NCI-H510A treated with DMSO at 0.1 percent for 48 hours (cell line): ENCODE measurements around the gene UBE2Q2.
"Not testable (repeated sequence)": the region's sequence is repeated elsewhere in the genome, so short reads cannot be mapped to it uniquely, and the experiment has no call there.

Source experiments
- DNase-seq: peaks from one replicate; lab custom pipeline; 2025; lab: John Stamatoyannopoulos, UW

The UBE2Q2 gene

DNA sequence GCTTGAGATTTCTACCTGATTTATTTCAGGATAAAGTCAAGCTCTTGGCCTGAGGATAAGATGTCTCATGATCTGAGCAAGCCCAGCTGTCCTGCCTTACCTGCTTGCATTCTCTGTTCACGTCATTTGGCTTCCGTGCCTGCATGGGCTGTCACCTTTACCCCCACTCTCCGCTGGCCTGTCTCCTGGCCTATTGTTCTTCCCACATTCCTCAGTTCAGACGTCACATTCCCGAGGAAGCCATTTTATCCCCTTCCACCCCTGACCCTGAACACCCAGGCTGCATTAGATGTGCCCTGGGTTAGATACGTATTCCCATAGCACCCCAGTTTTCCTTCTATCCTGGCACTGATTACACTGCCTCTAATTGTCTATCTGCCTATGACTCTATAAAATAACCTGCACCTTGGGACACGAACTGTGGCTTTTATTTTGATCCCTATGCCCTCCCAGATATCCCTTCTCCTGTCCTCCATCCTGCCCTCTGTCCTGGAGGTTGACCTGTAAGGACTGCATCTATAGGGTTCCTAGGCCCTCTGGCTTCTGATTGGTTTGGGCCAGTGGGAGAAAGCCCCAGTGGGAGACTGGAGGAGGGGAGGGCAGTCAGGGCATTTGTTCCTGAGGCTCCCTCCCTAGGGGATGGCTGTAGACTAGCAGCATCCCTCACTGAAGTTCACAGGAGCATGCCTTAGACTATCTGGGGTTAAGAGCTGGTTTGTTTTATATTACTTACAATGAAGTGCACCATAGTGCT, 19.2 kb upstream of the UBE2Q2 start:
- DNase-seq: no peak

DNA sequence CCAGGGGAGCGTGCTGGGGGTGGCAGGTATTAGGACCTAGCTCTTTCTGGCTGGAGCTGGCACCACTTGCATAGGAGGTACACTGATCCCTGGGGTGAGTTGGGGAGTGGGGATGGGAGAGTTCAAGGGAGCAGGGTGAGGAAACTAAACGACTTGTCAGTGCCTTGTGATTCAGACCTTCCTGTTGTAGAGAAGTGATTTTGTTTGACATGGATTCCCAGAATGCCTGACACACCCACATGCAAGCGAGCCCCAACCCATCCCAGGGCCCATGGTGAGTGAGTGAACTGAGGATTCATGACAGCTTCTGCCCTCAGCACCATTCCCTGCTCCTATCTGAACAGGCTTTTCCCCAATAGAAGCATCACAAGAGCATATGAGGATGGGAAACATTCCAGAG, 15.6 kb upstream of the UBE2Q2 start:
- no peak for DNase-seq

DNA sequence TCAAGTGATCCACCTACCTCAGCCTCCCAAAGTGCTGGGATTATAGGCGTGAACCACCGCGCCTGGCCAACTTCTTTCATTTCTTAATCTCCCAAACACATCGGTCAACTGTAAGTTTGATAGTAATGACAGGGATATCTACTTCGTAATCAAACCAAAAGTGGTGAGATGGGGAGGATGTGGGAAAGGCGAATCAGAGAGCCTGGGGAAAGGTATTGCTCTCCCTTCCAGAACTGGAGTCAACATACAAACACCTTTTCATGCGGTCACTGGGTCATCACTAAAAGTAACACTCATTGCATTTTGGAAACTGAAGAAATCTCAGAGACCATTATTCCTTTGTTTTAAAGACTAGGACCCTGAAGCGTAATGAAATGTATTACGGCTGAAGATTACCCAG, 14.8 kb upstream of the UBE2Q2 start:
- DNase-seq: no peak

DNA sequence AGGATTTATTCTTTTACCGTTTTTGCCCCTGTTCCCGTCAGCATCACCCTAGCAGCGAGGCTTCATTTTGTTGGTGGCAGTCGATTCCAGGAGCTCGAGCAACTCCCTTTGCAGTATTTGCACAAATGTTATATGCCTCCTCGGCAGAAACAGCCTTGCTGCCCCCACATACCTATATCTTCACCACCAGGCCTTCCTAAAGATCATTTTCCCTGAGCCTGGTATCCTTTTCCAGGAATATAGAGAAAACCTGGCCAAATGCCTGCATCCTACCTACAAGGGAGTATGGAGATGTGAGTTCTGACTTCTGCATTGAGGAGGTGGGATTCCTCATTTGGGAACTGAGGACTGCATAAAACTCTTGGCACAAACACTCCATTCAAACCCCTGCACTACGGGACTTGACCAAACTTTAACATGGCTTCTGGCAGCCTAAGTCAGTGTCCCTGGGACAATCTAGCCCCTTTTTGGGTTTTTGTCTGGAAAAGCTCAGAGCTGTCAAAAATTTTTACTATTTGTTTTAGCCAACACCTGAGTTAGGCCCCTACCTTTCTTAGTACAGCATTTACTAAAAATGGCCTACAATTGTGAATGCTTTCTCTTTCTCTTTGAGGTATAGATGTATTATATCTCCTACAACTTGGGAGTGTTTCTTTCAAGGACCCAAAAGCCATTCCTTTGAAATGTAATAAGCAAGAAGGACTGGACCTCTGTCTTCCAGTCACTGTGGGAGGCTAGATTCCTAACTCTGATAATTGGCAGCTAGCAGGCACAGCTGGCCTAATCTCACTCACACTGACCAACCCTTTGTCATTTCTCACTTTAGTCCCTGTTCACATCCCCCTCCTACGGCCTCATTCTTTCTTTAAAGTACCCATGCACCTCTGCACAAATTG, 12.1 kb upstream of the UBE2Q2 start:
- no peak for DNase-seq

DNA sequence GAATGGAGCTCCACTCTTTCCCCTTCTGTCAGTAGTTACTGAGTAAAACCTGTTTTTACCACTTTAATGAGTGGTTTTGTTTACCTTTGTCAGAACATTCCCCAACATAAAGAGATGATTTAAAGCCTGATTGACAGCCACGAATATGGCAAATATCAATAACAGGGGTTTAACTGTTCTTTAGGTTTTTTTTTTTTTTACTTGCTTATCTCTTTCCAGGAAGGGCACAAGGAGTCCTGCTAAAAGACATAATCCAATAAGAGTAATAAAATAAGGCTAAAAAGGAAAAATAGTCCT, 11.5 kb upstream of the UBE2Q2 start:
- no peak for DNase-seq

DNA sequence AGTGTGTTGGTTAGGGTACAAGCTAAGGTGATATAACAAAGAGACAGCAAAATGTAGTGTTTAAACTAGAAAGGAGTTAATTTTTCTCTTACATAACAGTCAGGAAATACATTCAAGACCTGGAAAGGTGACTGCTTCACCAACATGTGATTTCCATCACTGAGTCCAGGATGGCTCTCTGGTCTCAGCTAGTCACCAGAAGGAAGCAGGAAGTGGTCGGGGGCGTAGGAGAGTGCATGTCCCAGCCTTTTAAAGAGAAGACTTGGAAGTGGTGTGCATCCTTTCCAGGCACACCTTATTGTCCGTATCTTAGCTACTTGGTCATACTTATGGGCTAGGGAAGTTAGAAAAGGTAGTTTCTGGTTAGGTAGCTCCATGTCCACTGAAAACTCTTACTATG, 11.1 kb upstream of the UBE2Q2 start:
- DNase-seq: no peak

DNA sequence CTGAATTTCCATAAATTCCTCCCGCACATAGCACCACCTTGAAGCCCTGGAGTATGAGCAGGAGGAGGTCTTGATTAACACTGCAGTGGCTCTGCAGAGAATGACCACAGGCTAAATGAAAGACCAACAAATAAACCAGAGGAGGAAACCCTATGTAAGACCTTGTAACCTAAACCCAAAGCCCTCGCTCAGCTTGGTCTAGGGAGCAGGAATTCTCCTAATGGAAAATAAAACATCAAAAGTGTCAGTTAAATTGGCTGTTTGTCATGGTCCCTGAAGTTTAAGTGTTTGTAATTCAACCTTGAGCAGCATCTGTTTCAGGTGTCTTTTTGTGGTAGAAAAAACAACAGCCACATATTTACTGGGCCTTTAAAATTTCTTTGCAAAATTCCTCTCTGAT, 9.2 kb upstream of the UBE2Q2 start:
- DNase-seq: peak; percentile 54

DNA sequence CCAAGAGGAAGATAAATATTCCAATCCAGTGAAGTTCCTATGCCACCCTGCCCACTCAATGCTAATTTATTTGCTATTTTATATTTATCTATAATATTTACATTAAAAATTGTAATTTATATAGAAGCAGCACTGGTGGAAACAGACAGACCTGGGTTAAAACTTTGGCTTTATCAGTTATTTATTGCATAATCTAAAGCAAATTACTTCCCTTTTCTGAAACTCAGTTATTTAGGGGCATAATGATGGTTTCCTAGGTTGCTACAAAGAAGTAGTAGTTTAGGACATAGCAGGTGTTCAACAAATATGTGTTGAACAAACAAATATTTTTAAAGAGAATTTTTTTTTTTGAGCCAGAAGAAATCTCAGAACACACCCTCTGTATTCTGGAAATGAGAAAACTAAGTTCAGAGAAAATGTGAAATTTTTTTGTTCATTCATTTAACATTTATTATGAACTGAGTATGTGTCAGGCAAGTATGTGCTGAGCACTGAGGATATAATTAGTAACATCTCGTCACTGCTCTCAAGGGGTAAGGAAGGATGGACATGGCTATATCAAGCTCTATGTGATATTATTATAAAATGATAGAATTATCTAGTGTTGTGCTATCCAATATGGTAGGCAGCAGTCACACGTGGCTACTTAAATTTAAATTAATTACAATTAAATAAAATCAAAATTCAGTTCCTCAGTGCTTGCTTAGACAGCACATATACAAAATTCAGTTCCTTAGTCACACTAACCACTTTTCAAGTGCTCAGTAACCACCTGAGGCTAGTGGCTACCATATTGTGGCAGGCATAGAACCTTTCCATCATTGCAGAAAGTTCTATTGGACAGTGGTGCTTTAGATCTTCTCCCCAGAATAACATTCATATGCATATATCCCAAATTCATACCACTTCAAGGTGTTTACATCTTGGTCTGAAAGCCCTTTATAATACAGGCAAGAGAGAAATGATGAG, 7.0 kb upstream of the UBE2Q2 start:
- no peak for DNase-seq

DNA sequence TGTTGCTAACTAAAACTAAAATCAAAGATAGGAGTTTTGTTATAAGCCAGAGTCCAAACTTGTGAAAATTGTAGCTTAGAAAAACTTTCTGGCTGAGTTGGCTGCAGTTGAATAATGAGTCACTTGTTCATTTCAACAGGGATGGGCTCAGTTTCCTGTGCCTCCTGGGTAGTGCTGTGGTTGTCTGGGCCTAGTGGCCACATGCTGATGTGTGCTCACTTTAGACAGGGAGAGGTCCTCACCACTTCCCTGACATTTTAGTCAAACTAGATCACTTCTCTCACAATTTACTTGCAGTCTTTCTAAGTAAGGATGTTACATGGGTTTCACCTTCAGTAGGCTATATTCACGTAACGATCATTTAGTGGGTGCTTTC, 6.3 kb upstream of the UBE2Q2 start:
- DNase-seq: no peak

DNA sequence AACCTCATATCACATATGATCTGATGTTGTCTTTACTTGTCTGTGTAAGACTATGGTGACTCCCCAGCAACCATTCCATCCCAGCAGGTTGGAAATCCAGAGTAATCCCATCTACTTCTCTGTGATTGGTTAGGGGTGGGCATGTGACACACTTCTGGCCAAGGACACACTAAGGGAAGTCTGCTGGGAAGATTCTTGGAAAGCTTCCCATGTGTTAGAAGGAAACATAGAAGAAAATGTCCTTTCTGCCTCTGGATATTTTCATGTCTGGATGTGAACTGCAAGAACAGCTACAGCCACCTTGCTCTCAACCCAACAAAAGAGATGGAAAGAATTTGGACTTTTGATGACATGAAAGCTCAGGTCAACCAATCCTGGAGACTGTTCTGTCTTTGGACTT, 2.6 kb upstream of the UBE2Q2 start:
- DNase-seq: no peak

DNA sequence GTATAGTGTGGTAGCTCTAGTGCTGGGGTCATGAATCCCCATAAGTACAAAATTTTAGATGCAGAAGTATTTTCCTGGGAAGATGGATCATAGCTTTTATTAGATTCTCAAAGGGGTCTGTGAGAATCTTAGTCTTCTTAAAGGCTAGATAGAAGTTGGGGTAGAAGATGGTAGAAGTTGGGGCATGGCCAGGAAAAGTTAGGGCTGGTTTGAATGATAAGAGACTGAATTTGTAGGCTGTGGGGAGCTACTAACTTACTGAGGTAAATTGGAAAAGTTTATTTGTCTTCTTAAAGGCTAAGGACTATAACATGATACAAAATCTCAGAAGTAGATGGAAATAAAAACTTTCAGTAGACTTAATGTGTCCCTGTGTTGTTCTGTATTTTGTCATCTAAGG, 1.6 kb upstream of the UBE2Q2 start:
- DNase-seq: no peak

DNA sequence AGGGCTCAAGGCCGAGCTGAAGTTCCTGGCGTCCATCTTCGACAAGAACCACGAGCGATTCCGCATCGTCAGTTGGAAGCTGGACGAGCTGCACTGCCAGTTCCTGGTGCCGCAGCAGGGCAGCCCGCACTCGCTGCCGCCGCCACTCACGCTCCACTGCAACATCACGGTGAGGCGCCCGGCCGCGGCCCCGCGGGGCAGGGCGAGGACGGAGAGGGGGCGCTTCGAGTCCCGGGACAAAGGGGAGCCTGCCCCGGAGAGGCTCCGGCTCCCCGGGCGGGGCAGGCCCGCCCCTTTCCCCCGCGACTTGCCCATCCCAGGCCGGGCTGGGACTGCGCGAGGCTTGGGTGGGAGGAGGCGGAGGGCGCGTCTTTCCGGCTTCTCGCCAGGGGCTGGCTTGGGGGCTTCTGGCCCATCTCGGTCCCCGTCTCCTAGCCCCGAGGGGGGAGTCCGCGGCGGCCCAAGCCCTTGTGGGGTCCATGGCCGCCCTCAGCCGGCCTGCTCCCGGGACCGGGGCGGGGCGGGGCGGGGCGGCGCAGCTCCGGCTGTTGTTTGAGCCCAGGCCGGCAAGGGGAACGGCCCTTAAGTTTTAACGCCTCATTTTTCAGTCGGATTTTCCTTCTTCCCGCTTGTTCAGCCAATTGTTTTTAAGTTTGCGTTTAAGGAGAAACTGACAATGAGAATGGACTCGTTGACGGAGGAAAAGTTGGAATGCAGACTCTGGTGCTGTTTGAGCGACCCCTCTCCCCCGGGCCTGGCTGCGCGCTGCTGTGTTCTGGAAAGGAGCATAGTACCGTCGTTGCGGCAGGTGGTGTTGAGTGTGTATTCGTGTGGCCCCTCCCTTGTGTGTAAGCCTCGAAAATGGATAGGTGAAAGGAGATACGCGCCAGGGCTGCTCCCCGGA, 683 bp downstream of the UBE2Q2 start:
- DNase-seq: peak; percentile 46

DNA sequence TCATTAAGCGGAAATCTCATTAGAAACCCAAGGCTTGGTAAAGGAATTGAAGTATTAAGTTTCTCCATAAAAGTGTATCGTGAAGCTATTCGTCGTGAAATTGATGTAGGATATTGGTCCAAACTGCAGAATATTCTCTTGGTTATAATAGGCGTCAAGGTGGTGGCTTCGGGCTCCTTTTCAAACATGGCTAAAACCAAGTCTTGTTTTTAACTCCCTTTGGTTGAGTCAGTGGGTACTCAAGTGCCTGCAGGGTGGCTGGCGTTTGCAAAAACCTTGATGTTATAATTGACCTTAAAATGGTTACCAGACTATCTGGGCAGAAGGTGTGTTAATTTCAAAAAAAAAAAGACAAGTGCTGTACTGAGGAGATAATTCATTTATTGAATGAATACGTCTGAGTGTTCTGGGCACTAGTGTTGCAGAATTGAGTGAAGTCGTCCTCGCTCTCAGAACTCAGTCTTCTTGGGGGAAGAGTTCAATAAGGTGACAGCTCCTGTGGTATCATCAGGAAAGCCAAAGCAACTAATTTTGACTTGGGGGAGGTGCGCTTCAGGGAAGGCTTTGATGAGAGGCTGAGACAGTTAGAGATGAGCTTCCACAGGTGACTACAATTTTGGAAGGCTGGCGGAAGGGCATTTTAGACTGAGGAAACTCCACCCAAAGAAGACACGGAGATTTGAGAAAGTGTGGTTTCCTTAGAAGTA, 1.5 kb downstream of the UBE2Q2 start:
- no peak for DNase-seq

DNA sequence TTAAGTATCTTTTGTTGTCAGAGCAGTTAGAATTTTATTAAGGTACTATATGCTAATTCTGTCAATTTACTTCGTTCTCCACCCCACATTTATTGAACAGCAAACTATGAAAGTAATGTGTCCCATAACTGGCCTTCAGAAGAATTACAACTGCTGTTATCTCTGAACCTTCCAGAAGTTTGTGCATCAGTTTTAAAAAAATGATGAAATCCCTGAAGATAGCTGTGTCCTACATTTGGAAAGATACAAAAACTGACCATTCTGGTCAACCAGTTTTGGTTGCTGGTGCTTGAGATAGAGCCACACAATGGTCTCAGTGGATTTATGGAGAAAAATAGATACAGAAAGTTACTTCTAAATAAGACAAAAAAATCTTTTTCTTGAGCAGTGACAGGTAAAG, 5.9 kb downstream of the UBE2Q2 start:
- no peak for DNase-seq

DNA sequence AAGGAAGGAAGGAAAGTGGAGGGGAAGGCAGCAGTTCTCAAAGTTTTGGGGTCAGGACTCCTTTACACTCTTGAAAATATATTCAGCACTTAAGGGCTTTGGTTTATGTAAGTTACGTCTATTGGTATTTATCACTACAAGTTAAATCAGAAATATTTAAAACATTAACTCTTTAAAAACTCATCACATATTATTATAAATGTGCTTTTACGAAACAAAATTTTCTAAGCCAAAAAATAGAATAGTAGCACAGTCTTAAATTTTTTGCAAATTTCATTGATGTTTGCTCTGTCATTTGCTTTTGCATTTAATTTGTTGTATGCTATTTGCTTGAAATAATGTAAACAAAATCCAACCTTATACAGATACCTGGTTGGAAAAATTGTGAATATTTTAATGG, 7.5 kb downstream of the UBE2Q2 start:
- no peak for DNase-seq

DNA sequence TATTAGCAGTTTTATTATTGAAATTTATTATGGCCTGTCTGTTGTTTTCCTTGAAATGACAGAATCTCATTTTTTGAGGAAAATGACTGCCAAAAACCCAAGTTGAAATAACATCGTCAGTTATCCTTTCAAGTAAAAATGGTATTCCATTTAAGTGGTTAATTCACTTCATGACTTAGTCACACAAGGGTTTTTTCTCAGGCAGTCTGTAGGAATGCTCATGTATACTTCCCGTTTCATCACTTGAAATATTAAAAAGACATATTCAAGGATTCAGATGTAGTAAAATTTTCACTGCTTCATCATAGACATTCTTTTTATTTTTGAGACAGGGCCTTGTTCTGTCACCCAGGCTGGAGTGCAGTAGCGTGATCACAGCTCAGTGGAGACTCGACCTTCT, 8.3 kb downstream of the UBE2Q2 start:
- not testable (repeated sequence) for DNase-seq

DNA sequence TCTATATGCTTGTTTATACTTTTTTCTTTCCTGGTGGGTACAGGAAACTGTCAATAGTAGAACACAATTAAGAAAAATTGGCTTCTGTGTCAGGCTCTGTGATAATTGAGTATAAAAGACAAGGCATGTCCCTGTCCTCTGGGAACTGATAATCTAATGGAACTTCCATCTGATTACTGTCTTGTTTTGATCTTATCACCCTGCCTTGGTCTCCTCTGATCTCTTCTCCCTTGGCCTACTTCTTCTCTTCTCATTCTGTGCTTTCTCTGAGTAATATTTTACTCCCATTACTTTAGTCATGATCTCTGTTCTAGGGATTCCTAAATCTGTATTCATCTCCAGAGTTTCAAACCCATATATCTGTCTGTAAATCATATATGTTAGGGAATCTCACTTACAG, 14.6 kb downstream of the UBE2Q2 start:
- no peak for DNase-seq

DNA sequence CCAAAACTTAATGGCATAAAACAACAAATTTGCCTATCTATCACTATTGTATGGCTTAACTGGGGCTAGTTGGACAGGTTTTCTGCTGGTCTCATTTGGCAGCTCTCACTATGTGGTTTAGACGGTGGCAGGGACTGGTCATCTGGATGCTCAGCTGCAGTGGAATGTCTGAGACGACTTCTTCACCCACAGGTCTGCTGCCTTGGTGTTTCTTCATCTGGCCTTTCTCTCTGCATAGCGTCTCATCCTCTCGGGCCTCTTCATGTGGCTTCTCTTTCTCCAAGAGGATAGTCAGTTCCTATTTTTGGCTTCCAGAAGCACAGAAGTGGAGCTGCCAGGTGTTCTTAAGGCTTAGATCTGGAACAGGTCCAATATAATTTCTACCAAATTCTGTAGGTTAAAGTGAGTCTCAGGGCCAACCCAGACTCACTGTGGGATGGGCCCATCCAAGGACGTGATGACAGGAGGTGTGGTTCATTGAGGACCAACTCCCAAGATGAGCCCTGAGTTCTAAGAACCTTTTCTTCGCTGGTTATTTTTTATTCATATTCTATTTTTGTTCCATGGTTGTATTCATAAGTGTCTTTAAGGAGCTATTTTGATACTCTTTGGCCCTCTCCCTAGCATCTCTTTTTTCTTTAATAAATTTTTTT, 18.6 kb downstream of the UBE2Q2 start:
- no peak for DNase-seq

DNA sequence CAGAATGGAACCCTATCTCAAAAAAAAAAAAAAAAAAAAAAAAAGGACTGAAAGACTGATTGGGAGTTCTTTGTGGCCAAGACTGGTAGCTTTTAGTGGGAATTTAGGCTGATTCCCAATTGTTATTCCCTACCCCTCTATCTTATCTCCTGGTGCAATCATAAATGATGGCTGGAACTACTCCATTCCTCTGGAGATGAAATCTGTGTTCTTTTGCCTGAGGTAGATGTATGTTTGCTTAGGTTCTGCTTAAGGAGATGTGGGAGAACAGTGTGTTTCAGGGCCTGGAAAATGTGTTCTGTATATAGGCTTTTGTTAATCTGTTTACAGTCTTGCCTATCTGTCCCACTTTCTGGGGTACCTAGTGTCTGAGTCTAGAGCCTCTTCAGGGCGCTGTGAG, 19.5 kb downstream of the UBE2Q2 start:
- DNase-seq: no peak
